Subcutaneous abdominal adipose tissue (tissue), 5 donors: ENCODE measurements around the gene ASAP2.

ENCODE experiments used
- H3K27ac ChIP-seq: one replicate; pipeline ENCODE4 v1.7.0; 2013; ENCODE audit warnings: low read depth, mild to moderate bottlenecking, inconsistent platforms, low read length, moderate library complexity
- H3K27me3 ChIP-seq, 5 donors: one replicate each; pipeline ENCODE4 v1.7.0; 2013; ENCODE audit warnings: low read length in 5 of 5, inconsistent platforms in 1 of 5; ENCODE audit not compliant: control insufficient read depth in 5 of 5, insufficient read depth in 4 of 5
- H3K36me3 ChIP-seq, 5 donors: one replicate each; pipeline ENCODE4 v1.7.0; 2013; ENCODE audit warnings: low read length in 5 of 5; ENCODE audit not compliant: control insufficient read depth in 5 of 5, insufficient read depth in 5 of 5
- H3K4me1 ChIP-seq, 5 donors: one replicate each; pipeline ENCODE4 v1.7.0; 2013; ENCODE audit warnings: low read length in 5 of 5, mild to moderate bottlenecking in 3 of 5, moderate library complexity in 1 of 5; ENCODE audit not compliant: control insufficient read depth in 5 of 5, insufficient read depth in 5 of 5
- H3K4me3 ChIP-seq, 5 donors: one replicate each; pipeline ENCODE4 v1.7.0; 2013; ENCODE audit warnings: low read length in 5 of 5, low read depth in 1 of 5
- H3K9ac ChIP-seq, 5 donors: one replicate each; pipeline ENCODE4 v1.7.0; 2013; ENCODE audit warnings: low read length in 5 of 5, mild to moderate bottlenecking in 4 of 5, moderate library complexity in 3 of 5
- H3K9me3 ChIP-seq, 5 donors: one replicate each; pipeline ENCODE4 v1.7.0; 2013; ENCODE audit warnings: low read length in 5 of 5; ENCODE audit not compliant: control insufficient read depth in 5 of 5
- donor health status: healthy.
- donor health status: healthy.
- donor health status: healthy.
- donor health status: healthy.
- donor health status: healthy.

ASAP2 gene

DNA sequence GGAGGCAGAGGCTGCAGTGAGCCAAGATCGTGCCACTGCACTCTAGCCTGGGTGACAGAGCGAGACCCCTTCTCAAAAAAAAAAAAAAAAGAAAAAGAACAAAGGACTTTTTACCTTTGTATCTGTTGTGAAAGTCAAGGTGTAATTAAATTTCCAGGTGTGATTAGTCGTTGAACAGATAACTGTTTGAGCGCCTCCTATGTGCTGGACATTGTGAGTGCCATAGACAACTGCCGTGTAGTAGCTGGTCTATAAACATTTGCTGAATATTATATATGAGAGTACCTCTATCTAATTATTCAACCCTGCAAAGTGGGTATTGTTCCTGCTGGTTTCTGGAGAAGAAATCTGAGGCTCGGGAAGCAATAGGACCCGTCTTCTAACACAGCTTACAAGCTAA, 71.8 kb downstream of the ASAP2 start:
- Histone ChIP-seq H3K27ac (no peak overlapping the region), H3K9me3 (no peaks in the 10 kb centered on the region), H3K27me3 (no peaks in the 10 kb centered on the region), H3K36me3 (peaks cover 0 to 20% (median 17%) of the 10 kb centered on the region in 5 donors), H3K4me1 (peaks cover 3 to 42% (median 22%) of the 10 kb centered on the region in 5 donors), H3K4me3 (no peak overlapping the region), H3K9ac (no peak overlapping the region)

DNA sequence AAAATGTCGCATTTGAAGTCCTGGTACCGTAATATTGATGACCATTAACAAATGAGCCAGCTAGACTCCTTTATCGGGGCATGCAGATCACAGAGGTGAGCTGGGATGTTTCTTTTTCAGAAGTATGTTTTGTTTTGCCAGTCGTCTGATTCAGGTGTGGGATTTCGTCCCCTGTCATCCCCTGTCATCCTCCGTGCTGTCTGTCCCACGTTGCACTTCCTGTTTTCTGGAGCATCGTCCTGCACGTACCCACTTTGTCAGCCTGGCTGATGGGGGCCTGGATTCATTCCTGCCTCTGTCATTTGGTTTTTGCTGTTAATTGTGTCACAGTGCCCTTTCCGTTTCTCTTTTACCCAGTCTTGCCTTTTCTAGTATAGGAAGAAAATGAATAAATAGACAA, 72.8 kb downstream of the ASAP2 start:
- Histone ChIP-seq H3K4me3 (no peak overlapping the region), H3K9ac (no peak overlapping the region), H3K9me3 (no peaks in the 10 kb centered on the region), H3K27ac (no peak overlapping the region), H3K27me3 (no peaks in the 10 kb centered on the region), H3K4me1 (peaks cover 3 to 35% (median 22%) of the 10 kb centered on the region in 5 donors), H3K36me3 (peaks cover 0 to 21% (median 20%) of the 10 kb centered on the region in 5 donors)

DNA sequence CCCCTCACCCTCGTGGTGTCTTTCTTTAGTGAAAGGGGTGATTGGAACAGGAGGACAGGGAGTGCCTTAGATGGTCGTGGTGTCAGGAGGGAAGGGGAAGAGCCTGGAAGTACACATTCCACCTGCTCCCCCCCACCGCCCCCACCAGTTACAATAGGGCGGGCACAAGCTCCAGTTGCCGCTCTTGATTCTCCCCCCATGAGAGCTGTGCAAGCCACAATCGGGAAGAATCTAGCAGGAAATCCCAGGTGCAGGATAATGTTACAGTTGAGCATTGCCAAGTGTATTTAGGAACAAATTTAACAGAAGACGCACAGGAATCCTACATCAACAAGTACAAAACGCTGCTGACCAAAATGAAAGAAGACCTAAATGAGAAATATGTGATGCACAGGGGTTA, 73.6 kb downstream of the ASAP2 start:
- Histone ChIP-seq H3K36me3 (peaks cover 0 to 21% (median 20%) of the 10 kb centered on the region in 5 donors), H3K9me3 (no peaks in the 10 kb centered on the region), H3K4me3 (no peak overlapping the region), H3K27me3 (no peaks in the 10 kb centered on the region), H3K4me1 (peaks cover 3 to 27% (median 19%) of the 10 kb centered on the region in 5 donors), H3K9ac (no peak overlapping the region), H3K27ac (no peak overlapping the region)

DNA sequence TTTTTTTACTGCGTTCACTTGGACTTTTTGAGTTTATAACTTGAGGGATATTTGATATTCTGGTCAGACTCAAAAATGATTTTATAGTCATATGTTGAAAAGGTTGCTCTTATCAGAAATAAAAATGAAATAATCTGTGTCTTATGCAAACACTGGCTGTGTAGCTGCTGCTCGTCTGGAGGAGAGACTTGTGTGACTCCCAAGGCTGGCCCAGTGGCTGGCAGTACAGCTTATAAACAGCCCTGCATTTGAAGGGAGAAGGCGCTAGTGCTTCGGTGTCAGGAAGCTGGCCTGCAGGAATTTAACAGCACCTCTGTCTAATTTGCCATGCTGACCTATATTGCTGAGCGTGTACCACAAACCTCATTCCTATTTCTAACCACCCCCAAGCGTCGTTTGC, 74.5 kb downstream of the ASAP2 start:
- H3K27ac ChIP-seq = no peak overlapping the region
- H3K9ac ChIP-seq = no peak overlapping the region
- H3K4me3 ChIP-seq = no peak overlapping the region
- peaks cover 0 to 18% (median 10%) of the 10 kb centered on the region in 5 donors for H3K4me1 ChIP-seq
- peaks cover 0 to 21% (median 20%) of the 10 kb centered on the region in 5 donors for H3K36me3 ChIP-seq
- no peaks in the 10 kb centered on the region for H3K9me3 ChIP-seq
- no peaks in the 10 kb centered on the region for H3K27me3 ChIP-seq

GRCh38 chr2:9282128-9283112, 75.8 kb downstream of the ASAP2 start:
- Histone ChIP-seq H3K27ac (no peak overlapping the region), H3K9me3 (no peaks in the 10 kb centered on the region)

DNA sequence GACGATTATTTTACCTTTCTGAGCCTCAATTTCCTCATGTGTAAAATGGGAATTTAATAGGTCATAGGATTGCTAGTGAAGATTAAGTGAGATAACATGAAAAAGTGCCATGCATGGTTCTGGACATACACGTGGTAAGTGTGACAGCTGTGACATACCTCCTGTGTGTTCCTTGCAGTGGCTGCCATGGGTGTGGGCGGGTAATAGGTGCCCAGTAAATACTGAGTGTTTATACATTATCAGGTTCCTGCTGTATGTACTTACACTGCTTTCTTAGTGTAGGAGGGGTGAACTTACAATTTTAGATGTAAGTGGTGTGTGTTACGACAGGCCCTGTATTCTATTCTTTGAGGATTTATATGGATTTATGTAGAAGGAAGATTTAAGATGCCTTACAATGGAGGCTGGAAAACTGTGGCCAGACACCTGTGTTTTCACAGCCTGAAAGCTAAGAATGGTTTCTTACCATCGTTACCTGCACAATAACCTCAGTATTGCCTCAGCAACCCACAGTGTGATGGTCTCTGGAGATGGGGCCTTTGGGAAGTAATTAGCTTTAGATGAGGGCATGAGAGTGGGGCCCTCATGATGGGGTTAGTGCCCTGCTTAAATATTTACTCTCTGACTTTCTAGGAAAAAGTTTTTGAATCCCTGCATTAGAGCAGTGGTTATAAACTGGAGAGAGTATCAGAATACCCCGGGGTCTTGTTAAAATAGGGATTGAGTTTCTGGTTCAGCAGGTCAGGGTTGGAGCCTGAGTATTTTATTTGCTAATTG, 78.1 kb downstream of the ASAP2 start:
- no peaks in the 10 kb centered on the region for H3K27me3 ChIP-seq
- H3K27ac ChIP-seq = no peak overlapping the region
- H3K9me3 ChIP-seq = no peaks in the 10 kb centered on the region
- peaks cover 0 to 26% (median 16%) of the 10 kb centered on the region in 5 donors for H3K36me3 ChIP-seq
- no peak overlapping the region for H3K4me3 ChIP-seq
- H3K4me1 ChIP-seq = peaks cover 0 to 7% (median 0%) of the 10 kb centered on the region in 5 donors
- H3K9ac ChIP-seq = no peak overlapping the region

More at GRCh38 chr2:9282128-9283112, 75.8 kb downstream of the ASAP2 start:
- Histone ChIP-seq H3K27me3 (no peaks in the 10 kb centered on the region), H3K4me1 (peaks cover 0 to 7% (median 1%) of the 10 kb centered on the region in 5 donors), H3K9ac (no peak overlapping the region), H3K36me3 (peaks cover 0 to 25% (median 20%) of the 10 kb centered on the region in 5 donors), H3K4me3 (no peak overlapping the region)

DNA sequence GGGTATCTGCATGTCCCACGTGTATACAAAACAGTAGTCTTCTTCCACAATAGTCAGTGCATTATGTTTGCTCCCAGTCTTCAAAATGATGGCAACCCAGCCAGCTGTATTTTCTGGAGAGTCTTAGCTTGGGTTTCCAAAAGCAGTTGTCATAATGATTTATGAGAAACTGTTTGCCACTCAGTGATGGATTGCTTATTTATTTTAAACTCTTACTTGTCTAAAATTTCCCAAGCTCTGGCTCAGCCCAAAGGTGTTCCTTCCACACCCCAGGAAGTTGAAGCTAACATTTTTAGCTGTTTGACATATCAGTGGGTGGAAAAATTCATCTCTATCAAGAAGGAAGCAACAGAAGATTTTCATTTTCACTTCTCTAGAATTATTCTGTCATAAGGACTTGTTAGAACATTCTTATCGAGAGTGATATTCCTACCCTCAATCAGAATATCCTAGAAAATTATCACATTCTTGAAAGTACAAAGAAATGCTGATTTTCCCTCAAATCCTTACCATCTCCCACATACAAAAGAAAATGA, 78.8 kb downstream of the ASAP2 start:
- Histone ChIP-seq H3K27me3 (no peaks in the 10 kb centered on the region), H3K4me3 (no peak overlapping the region), H3K9me3 (no peaks in the 10 kb centered on the region), H3K27ac (no peak overlapping the region), H3K4me1 (peaks cover 0 to 7% (median 0%) of the 10 kb centered on the region in 5 donors), H3K36me3 (peaks cover 0 to 22% (median 13%) of the 10 kb centered on the region in 5 donors), H3K9ac (no peak overlapping the region)

DNA sequence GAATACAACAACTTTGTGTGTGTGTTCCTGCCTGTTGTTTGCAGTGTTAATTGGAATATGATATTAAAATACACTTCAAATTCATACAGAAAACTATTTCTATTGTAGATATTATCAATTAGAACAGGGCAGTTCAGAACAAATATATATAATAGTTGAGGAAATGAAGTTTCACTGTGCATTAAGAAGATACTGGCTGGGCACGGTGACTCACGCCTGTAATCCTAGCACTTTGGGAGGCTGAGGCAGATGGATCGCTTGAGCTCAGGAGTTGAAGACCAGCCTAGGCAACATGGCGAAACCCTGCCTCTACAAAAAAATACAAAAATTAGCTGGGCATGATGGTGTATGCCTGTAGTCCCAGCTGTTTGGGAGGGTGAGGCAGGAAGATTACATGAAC, 79.3 kb downstream of the ASAP2 start:
- Histone ChIP-seq H3K27ac (no peak overlapping the region), H3K4me3 (no peak overlapping the region), H3K36me3 (peaks cover 0 to 19% (median 10%) of the 10 kb centered on the region in 5 donors), H3K9ac (no peak overlapping the region), H3K27me3 (no peaks in the 10 kb centered on the region), H3K9me3 (no peaks in the 10 kb centered on the region), H3K4me1 (peaks cover 0 to 7% (median 0%) of the 10 kb centered on the region in 5 donors)

DNA sequence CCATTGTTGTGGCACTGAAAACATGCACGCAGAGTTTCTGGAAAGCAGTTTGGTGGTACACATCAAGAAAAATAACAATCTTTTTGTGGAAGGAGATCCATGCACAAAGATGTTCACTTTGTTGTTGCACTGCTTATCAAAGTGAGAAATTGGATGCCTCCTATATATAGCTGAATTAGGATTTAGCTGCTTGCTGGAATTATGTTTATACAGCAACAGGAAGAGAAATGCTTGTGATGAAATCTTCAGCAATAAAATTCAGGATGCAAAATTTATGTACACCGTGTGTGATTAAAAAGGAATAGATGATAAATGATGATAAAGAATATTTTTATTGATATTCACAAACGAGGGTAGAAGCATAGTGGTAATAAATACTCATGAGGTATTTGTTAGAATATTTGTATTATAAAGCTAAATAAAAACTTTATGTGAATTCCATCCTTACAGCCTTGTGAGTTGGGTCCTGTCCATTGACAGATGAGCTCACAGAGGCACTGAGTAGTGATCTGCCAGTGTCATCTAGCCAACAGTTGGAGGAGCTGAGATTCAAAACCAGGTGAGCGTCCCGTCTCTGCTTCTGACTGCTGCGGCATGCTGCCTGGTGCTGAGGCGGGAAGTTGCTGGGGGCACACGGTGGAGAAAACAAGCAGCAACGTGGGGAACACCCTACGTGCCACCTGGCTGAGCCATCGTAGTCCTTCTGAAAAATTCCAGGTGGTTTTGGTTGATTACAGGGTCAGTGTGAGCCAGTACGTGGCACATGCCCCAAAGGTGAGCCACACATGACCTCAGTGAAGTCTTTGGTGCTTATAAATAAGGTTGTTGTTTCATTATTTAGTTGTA, 80.2 kb downstream of the ASAP2 start:
- Histone ChIP-seq H3K36me3 (peaks cover 0 to 11% (median 3%) of the 10 kb centered on the region in 5 donors), H3K4me3 (no peak overlapping the region), H3K4me1 (peaks cover 0 to 7% (median 0%) of the 10 kb centered on the region in 5 donors), H3K27me3 (no peaks in the 10 kb centered on the region), H3K27ac (no peak overlapping the region), H3K9me3 (no peaks in the 10 kb centered on the region), H3K9ac (no peak overlapping the region)
